Parathyroid adenoma (tissue), 2 donors: ENCODE results near the gene CD58.

Experiments used
- H2AFZ ChIP-seq: fragments of 300-600 bp; sonication (generic); one replicate; pipeline ENCODE4 v1.7.0; 2017; ENCODE audit warnings: antibody characterized with exemption, mild to moderate bottlenecking
- H3K27ac ChIP-seq: fragments of 300-600 bp; sonication (generic); one replicate; pipeline ENCODE4 v1.7.0; 2017
- H3K27me3 ChIP-seq: fragments of 300-600 bp; sonication (generic); one replicate; pipeline ENCODE4 v1.7.0; 2017; ENCODE audit warnings: low read length; ENCODE audit not compliant: control insufficient read depth, insufficient read depth
- H3K36me3 ChIP-seq: fragments of 300-600 bp; sonication (generic); one replicate; pipeline ENCODE4 v1.7.0; 2017; ENCODE audit warnings: low read length; ENCODE audit not compliant: control insufficient read depth, insufficient read depth
- H3K4me1 ChIP-seq: fragments of 300-600 bp; sonication (generic); one replicate; pipeline ENCODE4 v1.7.0; 2017; ENCODE audit warnings: control low read depth
- H3K4me2 ChIP-seq: fragments of 300-600 bp; sonication (generic); one replicate; pipeline ENCODE4 v1.7.0; 2017; ENCODE audit warnings: low read length
- H3K4me3 ChIP-seq: fragments of 300-600 bp; sonication (generic); one replicate; pipeline ENCODE4 v1.7.0; 2017; ENCODE audit warnings: low read depth, low read length
- H3K79me2 ChIP-seq: fragments of 300-600 bp; sonication (generic); one replicate; pipeline ENCODE4 v1.7.0; 2017; ENCODE audit warnings: control low read depth
- H3K9ac ChIP-seq: fragments of 300-600 bp; sonication (generic); one replicate; pipeline ENCODE4 v1.7.0; 2017; ENCODE audit warnings: mild to moderate bottlenecking
- H3K9me3 ChIP-seq: fragments of 300-600 bp; sonication (generic); one replicate; pipeline ENCODE4 v1.7.0; 2017; ENCODE audit warnings: low read length; ENCODE audit not compliant: control insufficient read depth
- TF ChIP-seq, protein P1 (sequence below): fragments of 300-600 bp; sonication (generic); IDR thresholded peaks from one replicate; pipeline ENCODE4 v1.7.0; 2017; ENCODE audit warnings: antibody characterized with exemption, mild to moderate bottlenecking
- donor health status: primary hyperparathyroidism.

Gene CD58

DNA sequence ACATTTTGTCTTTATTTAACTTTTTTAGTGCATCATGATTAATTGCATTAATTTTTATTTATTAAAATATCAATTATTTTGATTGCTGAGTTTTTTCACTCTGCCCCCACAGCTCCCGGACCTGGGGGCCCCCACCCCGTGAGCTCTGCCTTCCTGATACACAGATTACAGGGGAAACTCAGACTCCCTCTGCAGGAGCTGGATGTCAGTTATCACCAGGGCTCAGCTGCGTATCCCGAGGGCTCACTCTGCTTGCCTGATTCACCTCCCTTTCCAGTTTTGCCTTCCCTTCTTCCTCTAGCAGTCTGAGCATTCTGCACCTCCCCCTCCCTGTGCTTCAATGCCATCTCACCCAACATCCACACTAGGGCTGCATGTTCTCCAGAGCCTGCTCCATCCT lies 99.6 kb downstream of the CD58 start:
- no peak overlapping the region for H3K9ac ChIP-seq
- no peak overlapping the region for H3K4me2 ChIP-seq
- H3K4me1 ChIP-seq: peaks cover 6% of the 10 kb centered on the region
- H3K27me3 ChIP-seq: no peaks in the 10 kb centered on the region
- H3K9me3 ChIP-seq: no peaks in the 10 kb centered on the region
- no peak overlapping the region for H3K27ac ChIP-seq
- no peak overlapping the region for H2AFZ ChIP-seq
- H3K4me3 ChIP-seq: no peak overlapping the region
- H3K36me3 ChIP-seq: no peaks in the 10 kb centered on the region
- TF ChIP-seq, protein P1, sequence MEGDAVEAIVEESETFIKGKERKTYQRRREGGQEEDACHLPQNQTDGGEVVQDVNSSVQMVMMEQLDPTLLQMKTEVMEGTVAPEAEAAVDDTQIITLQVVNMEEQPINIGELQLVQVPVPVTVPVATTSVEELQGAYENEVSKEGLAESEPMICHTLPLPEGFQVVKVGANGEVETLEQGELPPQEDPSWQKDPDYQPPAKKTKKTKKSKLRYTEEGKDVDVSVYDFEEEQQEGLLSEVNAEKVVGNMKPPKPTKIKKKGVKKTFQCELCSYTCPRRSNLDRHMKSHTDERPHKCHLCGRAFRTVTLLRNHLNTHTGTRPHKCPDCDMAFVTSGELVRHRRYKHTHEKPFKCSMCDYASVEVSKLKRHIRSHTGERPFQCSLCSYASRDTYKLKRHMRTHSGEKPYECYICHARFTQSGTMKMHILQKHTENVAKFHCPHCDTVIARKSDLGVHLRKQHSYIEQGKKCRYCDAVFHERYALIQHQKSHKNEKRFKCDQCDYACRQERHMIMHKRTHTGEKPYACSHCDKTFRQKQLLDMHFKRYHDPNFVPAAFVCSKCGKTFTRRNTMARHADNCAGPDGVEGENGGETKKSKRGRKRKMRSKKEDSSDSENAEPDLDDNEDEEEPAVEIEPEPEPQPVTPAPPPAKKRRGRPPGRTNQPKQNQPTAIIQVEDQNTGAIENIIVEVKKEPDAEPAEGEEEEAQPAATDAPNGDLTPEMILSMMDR: no peak
- no peaks in the 10 kb centered on the region for H3K79me2 ChIP-seq

DNA sequence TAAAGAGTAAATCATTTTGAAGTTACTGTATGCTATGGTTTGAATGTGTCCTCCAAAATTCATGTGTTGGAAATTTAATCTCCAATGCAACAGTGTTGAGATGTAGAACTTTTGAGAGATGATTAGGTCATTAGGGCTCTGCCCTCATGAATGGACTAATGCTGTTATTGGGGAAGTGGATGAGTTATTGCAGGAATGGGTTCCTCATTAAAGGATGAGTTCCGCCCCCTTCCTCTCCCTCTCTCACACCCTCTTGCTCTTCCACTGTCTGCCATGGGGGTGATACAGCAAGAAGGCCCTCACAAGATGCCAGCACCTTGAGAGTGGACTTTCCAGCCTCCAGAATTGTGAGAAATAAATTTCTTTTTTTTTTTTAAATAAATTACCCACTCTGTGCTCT lies 100.2 kb downstream of the CD58 start:
- Histone ChIP-seq H3K9me3 (no peaks in the 10 kb centered on the region), H3K4me2 (no peak overlapping the region), H3K9ac (no peak overlapping the region), H3K27ac (no peak overlapping the region), H3K4me1 (peaks cover 2% of the 10 kb centered on the region), H3K4me3 (no peak overlapping the region), H3K79me2 (no peaks in the 10 kb centered on the region), H3K27me3 (no peaks in the 10 kb centered on the region), H2AFZ (no peak overlapping the region), H3K36me3 (no peaks in the 10 kb centered on the region)
- TF ChIP-seq, protein P1: no peak

DNA sequence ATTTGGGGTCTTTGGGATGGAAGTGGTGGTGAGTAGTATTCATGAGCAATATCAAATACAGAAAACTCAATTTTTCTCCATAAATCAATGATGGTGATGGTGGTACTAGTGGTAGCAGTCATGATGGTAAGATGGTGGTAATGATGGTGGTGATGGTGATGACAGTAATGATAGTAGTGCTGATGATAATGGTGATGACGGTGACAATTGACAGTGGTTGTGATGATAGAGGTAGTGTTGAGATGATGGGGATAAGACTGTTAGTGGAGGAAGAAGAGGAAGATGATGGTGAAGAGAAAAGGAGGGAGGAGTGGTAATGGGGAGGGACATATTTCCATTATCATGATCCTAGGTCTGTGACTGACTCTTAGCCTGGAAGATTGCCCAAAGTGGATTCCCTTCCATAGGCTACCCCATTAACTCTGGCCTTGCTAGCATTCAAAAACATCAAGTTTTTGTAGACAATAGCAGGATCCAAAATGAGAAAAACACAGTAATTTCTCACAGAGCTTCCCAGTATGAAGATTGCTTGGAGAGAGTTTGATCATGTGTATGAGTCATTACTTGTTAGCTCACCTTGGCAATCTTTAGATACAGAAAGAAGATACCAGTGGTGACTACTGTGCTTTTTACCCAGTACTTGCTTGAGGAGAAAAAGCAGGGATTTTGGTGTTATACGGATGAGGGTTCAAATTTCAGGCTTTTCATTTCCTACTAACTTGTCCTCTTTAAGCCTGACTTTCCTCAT lies 103.8 kb downstream of the CD58 start:
- TF ChIP-seq, protein P1: no peak
- Histone ChIP-seq H3K79me2 (no peaks in the 10 kb centered on the region), H3K27ac (no peak overlapping the region)

DNA sequence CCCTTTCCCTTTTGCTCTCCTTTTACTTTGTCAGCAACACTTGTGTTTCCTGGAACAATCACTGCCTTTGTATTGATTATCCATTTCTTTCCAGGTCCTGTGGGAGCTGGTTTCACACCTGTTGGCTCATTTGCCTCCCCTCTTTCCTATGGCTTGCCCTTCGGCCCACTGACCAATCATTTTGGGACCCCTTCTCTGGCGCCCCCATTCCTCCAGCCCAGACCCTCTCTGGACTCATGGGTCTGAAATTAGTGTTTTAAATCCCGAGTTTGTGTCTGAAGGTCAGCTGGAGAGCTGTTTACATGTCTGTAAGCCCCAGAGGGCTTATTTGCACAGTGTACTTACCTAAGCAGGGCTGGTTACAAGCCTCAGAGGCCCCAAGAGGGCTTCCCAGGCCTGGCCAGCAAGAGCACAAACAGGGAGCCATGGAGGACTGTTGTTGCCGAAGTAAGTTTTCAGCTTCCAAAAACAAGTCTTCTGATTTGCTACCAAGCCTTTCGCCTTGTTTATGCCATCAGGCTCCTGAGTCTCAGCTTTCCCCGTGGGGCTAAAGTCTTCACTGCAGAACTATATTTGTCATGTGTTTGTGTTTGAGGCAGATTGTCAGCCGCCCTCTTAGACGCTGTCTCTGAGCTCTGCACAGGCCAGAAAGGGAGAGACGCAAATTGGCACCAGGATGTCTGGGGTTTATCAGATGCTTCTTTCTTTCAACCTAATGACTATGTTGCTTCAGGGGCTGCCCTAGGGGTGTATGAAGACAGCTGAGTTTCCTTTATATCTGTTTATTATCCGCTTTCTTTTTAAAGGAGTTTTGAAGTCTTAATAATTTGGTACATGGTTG lies 104.8 kb downstream of the CD58 start:
- Histone ChIP-seq H3K27me3 (no peaks in the 10 kb centered on the region), H3K4me3 (no peak overlapping the region), H3K4me1 (no peaks in the 10 kb centered on the region), H3K36me3 (no peaks in the 10 kb centered on the region), H3K79me2 (no peaks in the 10 kb centered on the region), H3K9me3 (no peaks in the 10 kb centered on the region), H2AFZ (no peak overlapping the region), H3K9ac (no peak overlapping the region), H3K27ac (no peak overlapping the region), H3K4me2 (no peak overlapping the region)
- TF ChIP-seq, protein P1: no peak

More for the DNA sequence above, 103.8 kb downstream of the CD58 start:
- no peak overlapping the region for H3K9ac ChIP-seq
- no peaks in the 10 kb centered on the region for H3K9me3 ChIP-seq
- H3K4me2 ChIP-seq: no peak overlapping the region
- H3K4me3 ChIP-seq: no peak overlapping the region
- H3K36me3 ChIP-seq: no peaks in the 10 kb centered on the region
- H3K4me1 ChIP-seq: no peaks in the 10 kb centered on the region
- no peaks in the 10 kb centered on the region for H3K27me3 ChIP-seq
- no peak overlapping the region for H2AFZ ChIP-seq
